MM.1S (cell line): Measurements from ENCODE around the gene SMOC1.

ENCODE experiments used
- DNase-seq: peaks from one replicate; pipeline ENCODE4 v3.0.0-alpha.2; 2015
- H2AFZ ChIP-seq: fragments of 300-600 bp; sonication (generic); 2 replicates; pipeline ENCODE4 v1.6.0; 2016; ENCODE audit warnings: antibody characterized with exemption, low read length
- H3F3A ChIP-seq: fragments of 300-600 bp; sonication (generic); 2 replicates; pipeline ENCODE4 v1.6.1; 2016; ENCODE audit warnings: mild to moderate bottlenecking, antibody characterized with exemption, low read length, moderate library complexity, mixed read lengths; ENCODE audit not compliant: insufficient read depth
- H3K27ac ChIP-seq: fragments of 300-600 bp; sonication (generic); 2 replicates; pipeline ENCODE4 v1.5.1; 2016; ENCODE audit warnings: mild to moderate bottlenecking, low read length
- H3K27me3 ChIP-seq: fragments of 300-600 bp; sonication (generic); replicated peaks from 2 replicates; pipeline ENCODE4 v1.6.0; 2016; ENCODE audit warnings: low read length; ENCODE audit not compliant: insufficient read depth
- H3K36me3 ChIP-seq: fragments of 300-600 bp; sonication (generic); replicated peaks from 2 replicates; pipeline ENCODE4 v1.6.1; 2016; ENCODE audit warnings: mild to moderate bottlenecking, low read length, mixed read lengths; ENCODE audit not compliant: insufficient read depth
- H3K4me1 ChIP-seq: fragments of 300-600 bp; sonication (generic); 2 replicates; pipeline ENCODE4 v1.6.1; 2016; ENCODE audit warnings: low read length, mixed read lengths
- H3K4me2 ChIP-seq: fragments of 300-600 bp; sonication (generic); 2 replicates; pipeline ENCODE4 v1.6.0; 2016; ENCODE audit warnings: low read depth, low read length
- H3K4me3 ChIP-seq: fragments of 300-600 bp; sonication (generic); 2 replicates; pipeline ENCODE4 v1.5.1; 2016; ENCODE audit warnings: low read length, mixed read lengths
- H3K79me2 ChIP-seq: fragments of 300-600 bp; sonication (generic); 2 replicates; pipeline ENCODE4 v1.6.1; 2016; ENCODE audit warnings: mixed run types, low read length, mixed read lengths
- H3K9ac ChIP-seq: fragments of 300-600 bp; sonication (generic); 2 replicates; pipeline ENCODE4 v1.6.1; 2016; ENCODE audit warnings: low read length, mixed read lengths
- H3K9me2 ChIP-seq: fragments of 300-600 bp; sonication (generic); replicated peaks from 2 replicates; pipeline ENCODE4 v1.6.1; 2016; ENCODE audit warnings: mild to moderate bottlenecking, low read length, mixed read lengths; ENCODE audit not compliant: insufficient read depth
- H3K9me3 ChIP-seq: fragments of 300-600 bp; sonication (generic); replicated peaks from 2 replicates; pipeline ENCODE4 v1.6.1; 2016; ENCODE audit warnings: mild to moderate bottlenecking, low read length, mixed read lengths; ENCODE audit not compliant: insufficient read depth
- H4K20me1 ChIP-seq: fragments of 300-600 bp; sonication (generic); 2 replicates; pipeline ENCODE4 v1.6.1; 2016; ENCODE audit warnings: mild to moderate bottlenecking, low read length, moderate library complexity, mixed read lengths; ENCODE audit not compliant: insufficient read depth
- EZH2 ChIP-seq: fragments of 300-600 bp; sonication (generic); optimal IDR thresholded peaks from 2 replicates; pipeline ENCODE3; 2017; ENCODE audit warnings: low read depth, mild to moderate bottlenecking, antibody characterized with exemption, low read length, mixed read lengths
- EZH2phosphoT487 ChIP-seq: fragments of 300-600 bp; sonication (generic); IDR thresholded peaks from 2 replicates; pipeline ENCODE4 v1.6.1; 2018; ENCODE audit warnings: antibody characterized with exemption, low read length
- TF ChIP-seq, protein P1 (sequence below): fragments of 300-600 bp; sonication (generic); IDR thresholded peaks from 2 replicates; pipeline ENCODE4 v1.5.1; 2016; ENCODE audit warnings: antibody characterized with exemption, low read length, mixed read lengths

Gene SMOC1

DNA sequence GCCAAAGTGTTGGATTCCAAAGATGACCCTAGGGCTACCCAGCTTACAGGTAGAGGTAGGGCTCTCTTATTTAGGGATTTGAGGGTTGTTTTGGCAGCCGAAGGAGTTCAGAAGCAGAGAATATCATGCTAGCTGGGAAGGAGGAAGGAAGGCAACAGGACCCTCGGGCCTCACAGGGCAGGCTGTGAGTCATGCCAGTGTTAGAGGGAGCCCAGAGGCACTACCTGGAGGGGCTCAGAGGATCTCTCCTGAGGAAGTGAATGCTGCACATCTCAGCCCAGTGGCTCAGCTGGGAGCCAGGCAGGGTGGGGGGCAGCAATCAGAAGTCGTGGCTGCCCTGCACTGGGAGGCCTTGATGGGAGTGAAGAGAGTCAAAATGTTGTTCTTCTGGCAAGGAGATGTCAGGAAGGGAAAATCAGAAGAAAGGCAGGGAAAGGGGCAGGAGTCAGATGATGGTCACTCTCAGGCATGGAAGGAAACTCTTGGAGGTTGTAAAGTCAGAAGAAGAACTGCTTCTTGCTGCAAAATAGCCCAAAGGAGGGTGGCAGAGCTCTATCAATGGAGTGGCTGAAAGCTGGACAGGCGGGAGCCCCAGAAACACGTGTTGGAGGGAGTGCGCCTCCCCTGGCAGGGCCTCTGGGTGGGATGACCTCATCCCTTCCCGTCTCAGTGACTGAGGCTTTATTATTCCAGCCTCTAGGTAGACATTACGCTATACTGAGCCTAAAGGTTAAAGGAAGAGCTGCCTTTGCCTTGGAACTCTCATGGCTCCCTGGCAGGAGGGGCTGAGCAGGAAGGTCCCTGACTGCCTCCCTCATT is 141.3 kb downstream of the SMOC1 start:
- no peak overlapping the region for H3K27ac ChIP-seq
- no peaks in the 10 kb centered on the region for H3K27me3 ChIP-seq
- no peak overlapping the region for H3K4me2 ChIP-seq
- no peaks in the 10 kb centered on the region for H3K79me2 ChIP-seq
- H2AFZ ChIP-seq: no peak overlapping the region
- H3K36me3 ChIP-seq: no peaks in the 10 kb centered on the region
- no peak overlapping the region for H3K9ac ChIP-seq
- no peaks in the 10 kb centered on the region for H3K9me2 ChIP-seq
- no peak for DNase-seq
- no peaks in the 10 kb centered on the region for H4K20me1 ChIP-seq
- peaks cover 22% of the 10 kb centered on the region for H3K4me1 ChIP-seq
- no peaks in the 10 kb centered on the region for H3K9me3 ChIP-seq
- no peak overlapping the region for H3K4me3 ChIP-seq
- TF ChIP-seq EZH2phosphoT487 (no peak), EZH2 (no peak)
- TF ChIP-seq, protein P1, sequence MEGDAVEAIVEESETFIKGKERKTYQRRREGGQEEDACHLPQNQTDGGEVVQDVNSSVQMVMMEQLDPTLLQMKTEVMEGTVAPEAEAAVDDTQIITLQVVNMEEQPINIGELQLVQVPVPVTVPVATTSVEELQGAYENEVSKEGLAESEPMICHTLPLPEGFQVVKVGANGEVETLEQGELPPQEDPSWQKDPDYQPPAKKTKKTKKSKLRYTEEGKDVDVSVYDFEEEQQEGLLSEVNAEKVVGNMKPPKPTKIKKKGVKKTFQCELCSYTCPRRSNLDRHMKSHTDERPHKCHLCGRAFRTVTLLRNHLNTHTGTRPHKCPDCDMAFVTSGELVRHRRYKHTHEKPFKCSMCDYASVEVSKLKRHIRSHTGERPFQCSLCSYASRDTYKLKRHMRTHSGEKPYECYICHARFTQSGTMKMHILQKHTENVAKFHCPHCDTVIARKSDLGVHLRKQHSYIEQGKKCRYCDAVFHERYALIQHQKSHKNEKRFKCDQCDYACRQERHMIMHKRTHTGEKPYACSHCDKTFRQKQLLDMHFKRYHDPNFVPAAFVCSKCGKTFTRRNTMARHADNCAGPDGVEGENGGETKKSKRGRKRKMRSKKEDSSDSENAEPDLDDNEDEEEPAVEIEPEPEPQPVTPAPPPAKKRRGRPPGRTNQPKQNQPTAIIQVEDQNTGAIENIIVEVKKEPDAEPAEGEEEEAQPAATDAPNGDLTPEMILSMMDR: no peak
- peaks cover 6% of the 10 kb centered on the region; the same call in 1 of the 2 replicates for H3F3A ChIP-seq

DNA sequence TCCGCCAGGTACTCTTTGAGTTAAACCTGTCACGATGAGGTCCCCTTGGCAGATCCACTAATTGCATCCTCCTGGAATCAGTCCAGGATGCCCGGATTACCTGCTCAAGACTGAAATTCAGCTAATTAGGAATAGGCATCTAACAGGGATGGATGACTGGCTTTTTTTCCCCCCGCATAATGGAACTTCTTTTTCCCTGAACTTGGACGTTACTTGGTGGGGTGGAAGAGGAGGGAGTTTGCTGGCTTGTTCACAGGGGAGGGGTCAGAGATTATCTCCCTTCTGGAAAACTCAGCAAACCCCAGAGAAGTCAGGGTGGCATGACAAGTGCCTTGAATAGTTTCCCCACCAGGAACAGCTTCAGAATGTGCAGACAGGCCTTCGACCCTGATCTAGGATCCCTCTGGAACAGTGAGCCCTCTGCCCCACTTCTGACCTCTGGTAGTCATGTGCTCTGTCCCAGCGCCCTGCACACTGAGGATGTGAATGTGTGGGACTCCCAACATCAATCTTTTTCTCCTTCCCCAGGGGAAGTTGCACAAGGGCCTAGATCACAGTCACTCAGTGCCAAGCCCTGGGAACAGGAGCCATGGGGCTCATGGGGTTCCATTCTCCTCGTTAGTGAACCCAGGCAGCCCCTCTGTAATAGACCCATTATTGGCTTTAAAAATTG is 142.5 kb downstream of the SMOC1 start:
- Histone ChIP-seq H3K9ac (no peak overlapping the region), H3K79me2 (no peaks in the 10 kb centered on the region), H3K9me2 (no peaks in the 10 kb centered on the region), H3K4me3 (no peak overlapping the region), H4K20me1 (no peaks in the 10 kb centered on the region), H3K4me1 (peaks cover 22% of the 10 kb centered on the region), H3K36me3 (no peaks in the 10 kb centered on the region), H3K27me3 (no peaks in the 10 kb centered on the region), H3F3A (peaks cover 6% of the 10 kb centered on the region; the same call in 1 of the 2 replicates), H3K4me2 (no peak overlapping the region), H3K27ac (no peak overlapping the region), H3K9me3 (no peaks in the 10 kb centered on the region), H2AFZ (no peak overlapping the region)
- no peak for TF ChIP-seq EZH2phosphoT487
- no peak for TF ChIP-seq EZH2
- TF ChIP-seq, protein P1: no peak
- no peak for DNase-seq

DNA sequence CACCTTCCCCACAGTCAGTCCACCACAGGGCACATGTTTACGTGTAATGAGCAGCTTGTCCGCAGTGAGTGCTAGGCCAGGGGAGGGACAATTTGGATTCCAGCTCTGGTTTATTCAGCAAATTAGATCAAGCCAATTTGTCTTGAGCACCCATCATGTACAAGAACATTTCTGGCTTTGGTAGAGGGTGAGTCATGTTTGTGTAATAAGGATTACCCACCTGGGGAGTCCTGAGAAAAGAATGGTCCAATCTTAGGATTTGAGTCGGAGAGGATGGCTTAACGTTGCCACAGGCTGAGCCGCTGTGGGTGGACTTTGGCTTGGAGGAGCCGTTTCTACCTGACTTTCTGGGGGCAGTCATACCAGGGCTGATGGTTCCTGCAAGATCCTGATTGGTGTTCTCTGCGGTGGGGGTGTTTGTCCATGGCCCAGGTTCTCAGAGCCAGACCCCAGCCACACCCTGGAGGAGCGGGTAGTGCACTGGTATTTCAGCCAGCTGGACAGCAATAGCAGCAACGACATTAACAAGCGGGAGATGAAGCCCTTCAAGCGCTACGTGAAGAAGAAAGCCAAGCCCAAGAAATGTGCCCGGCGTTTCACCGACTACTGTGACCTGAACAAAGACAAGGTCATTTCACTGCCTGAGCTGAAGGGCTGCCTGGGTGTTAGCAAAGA is 143.7 kb downstream of the SMOC1 start:
- Histone ChIP-seq H3K27me3 (no peaks in the 10 kb centered on the region), H3K79me2 (no peaks in the 10 kb centered on the region), H2AFZ (no peak overlapping the region), H3F3A (peaks cover 6% of the 10 kb centered on the region; the same call in 1 of the 2 replicates), H3K4me1 (peaks cover 16% of the 10 kb centered on the region), H3K4me2 (no peak overlapping the region), H3K9ac (no peak overlapping the region), H3K36me3 (no peaks in the 10 kb centered on the region), H4K20me1 (no peaks in the 10 kb centered on the region), H3K9me2 (no peaks in the 10 kb centered on the region), H3K4me3 (no peak overlapping the region), H3K27ac (no peak overlapping the region), H3K9me3 (no peaks in the 10 kb centered on the region)
- DNase-seq: no peak
- TF ChIP-seq EZH2: no peak
- TF ChIP-seq, protein P1: no peak
